ENCODE data around the gene KREMEN2.

Gene KREMEN2

DNA sequence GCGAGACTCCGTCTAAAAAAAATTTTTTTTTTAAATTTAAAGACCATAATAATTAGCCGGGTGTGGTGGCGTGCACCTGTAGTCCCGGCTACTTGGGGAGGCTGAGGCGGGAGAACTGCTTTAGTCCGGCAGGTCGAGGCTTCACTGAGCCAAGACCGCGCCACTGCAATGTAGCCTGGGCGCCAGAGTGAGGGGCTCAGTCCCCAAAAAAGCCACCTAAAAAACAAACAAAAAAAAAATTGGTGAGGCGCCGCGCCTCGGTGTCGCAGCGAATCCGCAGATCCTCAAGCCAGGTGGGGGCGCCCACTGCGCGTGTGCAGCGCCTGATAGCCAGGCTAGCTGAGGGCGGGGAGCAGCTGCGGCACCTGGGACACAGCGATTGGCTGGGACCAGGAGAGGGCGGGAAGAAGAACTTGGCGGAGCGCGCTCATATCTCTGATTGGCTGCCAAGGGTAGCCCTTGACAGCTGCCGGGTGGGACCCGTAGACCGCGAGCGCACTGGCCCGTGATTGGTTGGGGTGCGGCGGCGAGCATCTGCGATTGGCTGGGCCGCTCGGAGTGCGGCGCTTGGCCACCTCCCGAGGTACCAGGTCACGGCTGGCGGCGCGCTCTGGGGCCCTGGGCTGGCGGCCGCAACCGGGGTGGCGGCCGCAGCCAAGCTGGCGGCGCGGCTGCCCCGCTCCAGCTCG, 39.7 kb downstream of the KREMEN2 start:
- DNase-seq (ENCODE audit: low spot score), result peak; percentile 99

DNA sequence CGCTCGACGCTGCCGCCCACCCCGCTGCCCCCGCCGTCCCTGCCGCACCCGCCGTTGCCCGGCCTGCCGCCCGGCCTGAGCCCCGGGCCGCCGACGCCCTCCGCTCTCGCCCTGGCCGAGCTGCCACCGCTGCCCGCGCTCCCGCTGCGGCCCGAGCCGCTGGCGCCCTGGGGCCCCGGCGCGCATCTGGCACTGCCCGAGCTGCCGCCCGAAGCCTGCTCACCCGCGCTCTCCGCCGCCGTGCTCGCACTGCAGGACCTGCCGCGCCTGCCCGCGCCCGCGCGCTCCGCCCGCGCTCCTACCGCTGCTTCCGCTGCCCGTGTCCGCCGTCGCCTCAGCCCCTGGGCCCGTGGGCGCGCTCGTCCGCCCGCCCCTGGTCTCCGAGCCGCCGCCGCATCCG, 40.2 kb downstream of the KREMEN2 start:
- no peak for DNase-seq (ENCODE audit: low spot score)

DNA sequence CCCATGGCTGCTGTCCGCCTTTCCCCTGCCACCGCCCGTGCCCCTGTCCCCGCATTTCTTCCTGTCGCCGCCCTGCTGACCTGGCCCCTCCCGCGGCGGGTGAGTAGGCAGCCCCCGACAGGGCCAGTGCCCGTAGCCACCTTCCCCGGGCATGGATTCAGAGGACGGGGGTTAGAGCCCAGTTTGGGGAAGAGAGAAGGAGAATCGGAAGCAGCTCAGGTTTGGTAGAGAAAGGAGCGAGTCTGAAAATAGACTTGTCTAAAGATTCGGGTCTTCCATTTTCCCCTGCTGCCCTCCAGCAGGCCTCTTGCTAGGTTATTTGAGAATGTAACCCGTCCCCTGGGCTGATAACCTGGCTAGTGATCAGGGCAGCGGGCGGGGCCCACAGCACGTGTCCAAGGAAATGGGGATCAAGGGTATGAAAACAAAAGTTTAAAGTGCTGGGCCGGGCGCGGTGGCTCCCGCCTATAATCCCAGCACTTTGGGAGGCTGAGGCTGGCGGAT, 40.8 kb downstream of the KREMEN2 start:
- DNase-seq (ENCODE audit: low spot score), result no peak

DNA sequence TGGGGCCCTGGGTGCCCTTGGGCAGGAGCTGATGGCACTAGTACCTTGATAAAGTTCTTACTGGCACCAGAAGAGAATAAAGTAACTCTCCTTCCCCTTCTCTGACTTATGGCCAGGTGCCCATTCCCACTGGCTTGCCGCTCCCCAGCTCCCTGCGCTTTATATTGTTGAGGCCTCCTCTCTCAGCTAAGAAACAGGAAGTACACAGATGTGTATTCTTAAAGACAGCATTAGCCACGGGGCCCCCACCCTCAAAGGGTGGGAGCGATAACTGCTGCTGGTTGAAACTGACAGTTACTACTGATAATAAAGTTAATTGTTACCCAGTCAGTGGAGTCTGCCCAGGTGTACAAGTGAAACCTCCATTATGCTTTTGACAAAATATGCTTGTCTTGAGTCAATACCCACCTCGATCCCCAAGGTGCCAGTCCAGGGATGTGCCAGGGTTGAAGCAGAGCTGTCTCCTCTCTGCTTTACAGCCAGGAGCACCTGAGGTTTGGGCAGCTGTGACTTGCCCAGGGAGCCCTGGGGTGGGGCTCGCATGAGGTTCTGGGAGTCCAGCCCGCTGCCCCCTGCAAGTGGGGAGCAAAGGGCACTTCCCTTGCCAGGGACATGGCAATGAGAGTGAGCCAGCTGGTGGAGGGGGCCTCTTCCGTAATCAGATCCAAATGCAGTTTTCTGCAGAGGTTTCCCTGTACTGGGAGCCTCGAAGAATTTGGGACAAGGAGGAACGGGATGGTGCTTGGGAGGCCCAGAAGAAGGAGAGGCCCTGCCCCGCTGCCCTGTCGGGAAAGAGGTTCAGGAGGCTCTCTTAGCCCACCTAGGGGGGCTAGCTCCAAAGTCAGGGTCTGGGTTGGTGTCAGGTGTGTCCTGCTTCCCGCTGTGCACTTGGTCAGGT, 43.2 kb downstream of the KREMEN2 start:
- no peak for DNase-seq (ENCODE audit: low spot score)

DNA sequence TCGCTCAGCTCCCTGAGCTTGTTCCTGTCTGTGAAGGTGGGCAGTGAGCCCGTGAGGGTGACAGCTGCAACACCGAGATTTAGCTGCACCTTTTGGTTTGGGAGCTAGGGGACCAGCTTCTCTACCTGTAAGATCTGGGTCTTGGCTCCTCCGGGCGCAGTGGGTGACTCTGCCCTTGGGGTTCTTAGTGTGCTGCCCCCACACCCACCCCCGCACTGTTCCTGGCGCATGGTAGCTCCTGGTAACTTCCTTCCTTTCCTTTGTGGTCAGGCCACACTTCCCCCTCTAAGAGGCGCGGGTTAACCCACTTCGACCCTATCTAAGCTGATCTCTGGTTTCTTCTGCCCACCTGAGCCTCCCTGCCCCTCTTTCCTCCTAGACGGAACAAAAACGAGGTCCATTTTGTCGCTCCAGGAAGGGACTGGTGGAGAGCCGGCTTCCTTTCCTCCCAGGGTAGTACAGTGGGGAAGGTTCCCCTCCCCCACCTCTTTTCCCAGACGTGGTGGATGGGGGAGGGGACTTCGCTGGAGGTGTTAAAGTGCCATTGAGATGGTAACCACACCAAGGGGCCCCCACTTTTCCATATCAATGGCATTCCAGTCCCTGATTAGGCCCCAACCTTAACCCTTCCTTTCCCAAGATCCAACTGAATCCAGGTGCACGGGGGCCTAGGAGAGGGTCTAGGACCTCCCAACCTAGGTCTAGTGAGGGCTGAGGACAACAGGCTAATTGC, 44.0 kb downstream of the KREMEN2 start:
- no peak for DNase-seq (ENCODE audit: low spot score)

DNA sequence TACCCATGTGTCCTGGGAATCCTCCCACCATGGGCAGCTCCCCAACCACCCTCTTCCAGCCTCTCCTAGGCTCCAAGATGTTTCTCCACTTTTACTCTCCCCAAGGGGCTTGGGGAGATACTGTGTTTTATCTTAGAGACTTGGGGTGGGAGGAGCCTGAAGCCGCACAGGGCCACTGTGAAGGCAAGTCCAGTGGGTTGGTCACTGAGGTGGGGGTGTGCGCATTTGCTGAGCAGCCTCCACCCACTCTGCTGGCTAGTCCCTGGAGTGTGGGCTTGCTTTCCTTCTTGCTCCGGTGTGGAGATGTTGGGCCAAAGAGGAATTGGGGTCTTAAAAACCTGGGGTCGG, 44.6 kb downstream of the KREMEN2 start:
- DNase-seq (ENCODE audit: low spot score), result no peak

DNA sequence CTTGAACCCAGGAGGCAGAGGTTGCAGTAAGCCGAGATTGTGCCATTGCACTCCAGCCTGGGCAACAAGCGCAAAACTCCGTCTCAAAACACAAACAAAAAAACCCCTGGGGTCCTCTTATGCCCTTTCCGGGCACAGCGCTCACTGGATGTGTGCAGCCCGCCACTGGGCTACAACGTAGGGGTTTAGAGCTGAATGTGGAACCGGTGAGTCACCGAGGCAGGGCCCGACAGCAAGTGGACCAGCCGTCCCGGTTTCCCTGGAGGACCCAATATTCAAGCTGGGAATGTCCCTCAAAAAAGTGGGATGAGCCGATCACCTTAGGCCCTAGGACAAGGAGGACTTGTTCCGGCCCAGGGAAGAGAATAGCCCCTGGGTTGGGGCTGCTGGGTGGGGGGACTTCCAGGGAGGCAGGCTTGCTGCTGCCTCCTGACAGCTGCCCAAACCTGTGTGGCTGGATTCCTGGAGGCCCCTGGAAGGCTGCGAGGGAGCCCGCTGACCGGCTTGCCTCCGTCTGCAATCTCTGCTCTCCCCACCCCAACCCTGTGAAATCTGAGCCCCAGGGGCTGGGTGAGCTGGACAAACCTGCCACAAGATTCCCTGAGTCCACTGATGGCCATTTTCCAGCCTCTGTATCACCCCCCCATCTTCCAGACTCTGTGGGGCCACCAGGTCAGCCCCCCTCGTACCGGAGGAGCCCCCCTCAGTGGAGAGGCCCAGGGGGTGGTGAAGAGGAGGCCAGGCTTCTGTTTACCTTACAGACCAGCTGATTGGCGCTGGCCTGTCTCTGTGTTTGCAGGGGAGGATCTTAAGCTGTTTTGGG, 45.7 kb downstream of the KREMEN2 start:
- DNase-seq (ENCODE audit: low spot score), result no peak

DNA sequence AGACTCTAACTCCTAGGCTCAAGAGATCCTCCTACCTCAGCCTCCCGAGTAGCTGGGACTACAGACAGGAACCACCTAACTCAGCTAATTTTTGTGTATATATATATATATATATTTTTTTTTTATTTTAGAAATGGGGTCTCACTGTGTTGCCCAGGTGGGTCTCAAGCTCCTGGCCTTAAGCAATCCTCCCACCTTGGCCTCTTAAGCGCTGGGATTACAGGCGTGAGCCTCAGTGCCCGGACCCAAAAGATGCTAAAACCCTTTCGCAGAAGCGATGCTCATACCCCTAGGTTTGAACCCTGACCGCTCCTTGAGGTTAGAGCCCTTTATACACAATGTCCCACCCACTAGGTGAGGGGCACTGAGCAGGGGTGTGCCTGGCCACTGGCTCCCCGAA, 46.4 kb downstream of the KREMEN2 start:
- no peak for DNase-seq (ENCODE audit: low spot score)

DNA sequence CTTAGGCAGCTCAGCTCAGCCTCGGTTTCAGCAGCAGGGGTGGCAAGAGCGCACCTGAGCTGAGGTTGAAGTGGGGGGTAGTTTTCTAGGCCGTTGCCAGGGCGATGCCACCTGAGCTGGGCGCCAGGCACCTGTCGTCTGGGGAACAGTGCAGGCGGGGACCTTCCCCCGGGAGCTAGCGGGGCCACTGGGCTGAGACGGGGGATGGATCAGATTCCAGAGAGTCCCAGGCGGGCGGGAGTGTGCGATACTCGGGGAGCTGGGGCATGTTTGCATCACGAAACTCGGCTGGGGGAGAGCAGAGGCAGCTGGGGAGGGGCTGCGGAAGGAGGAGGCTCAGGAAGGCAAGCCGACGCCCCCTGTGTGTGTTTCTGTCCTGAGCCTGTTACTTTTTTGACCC, 48.2 kb downstream of the KREMEN2 start:
- no peak for DNase-seq (ENCODE audit: low spot score)

DNA sequence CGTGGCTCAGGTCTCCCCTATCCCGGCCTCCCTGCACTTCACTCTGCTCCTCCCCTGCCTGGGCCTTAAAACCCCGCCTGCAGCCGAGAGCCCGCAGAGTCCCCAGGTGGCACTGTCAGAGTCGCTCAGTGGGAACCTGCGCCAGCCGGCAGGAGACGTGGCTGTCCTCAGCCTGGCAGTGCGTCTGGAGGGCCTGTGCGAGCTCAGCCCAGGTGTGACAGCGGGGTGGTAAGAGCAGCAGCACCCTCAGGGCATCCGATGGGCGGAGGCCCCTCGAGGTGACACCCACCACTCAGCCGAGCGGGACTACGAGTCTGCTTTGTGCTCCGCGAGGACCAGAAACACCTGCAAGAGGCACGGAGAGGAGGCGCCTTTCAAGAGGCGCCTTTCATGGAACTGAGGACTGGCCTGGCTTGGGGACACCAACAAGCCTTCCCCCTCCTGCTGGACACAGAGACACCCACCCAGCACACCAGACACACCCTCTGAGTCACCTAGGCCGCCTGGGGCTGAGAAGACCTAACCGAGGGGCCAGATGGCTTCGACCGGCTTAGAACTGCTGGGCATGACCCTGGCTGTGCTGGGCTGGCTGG, 48.8 kb downstream of the KREMEN2 start, which contains the start of gene CLDN9:
Gene CLDN9 (plus strand): TSS at position 96 of the 593 bp plus-strand sequence. CDS start 440 bp downstream, at position 536.
- no peak for DNase-seq (ENCODE audit: low spot score)

DNA sequence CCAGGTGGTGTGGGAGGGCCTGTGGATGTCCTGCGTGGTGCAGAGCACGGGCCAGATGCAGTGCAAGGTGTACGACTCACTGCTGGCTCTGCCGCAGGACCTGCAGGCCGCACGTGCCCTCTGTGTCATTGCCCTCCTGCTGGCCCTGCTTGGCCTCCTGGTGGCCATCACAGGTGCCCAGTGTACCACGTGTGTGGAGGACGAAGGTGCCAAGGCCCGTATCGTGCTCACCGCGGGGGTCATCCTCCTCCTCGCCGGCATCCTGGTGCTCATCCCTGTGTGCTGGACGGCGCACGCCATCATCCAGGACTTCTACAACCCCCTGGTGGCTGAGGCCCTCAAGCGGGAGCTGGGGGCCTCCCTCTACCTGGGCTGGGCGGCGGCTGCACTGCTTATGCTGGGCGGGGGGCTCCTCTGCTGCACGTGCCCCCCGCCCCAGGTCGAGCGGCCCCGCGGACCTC, 49.4 kb downstream of the KREMEN2 start:
- DNase-seq (ENCODE audit: low spot score), result no peak

DNA sequence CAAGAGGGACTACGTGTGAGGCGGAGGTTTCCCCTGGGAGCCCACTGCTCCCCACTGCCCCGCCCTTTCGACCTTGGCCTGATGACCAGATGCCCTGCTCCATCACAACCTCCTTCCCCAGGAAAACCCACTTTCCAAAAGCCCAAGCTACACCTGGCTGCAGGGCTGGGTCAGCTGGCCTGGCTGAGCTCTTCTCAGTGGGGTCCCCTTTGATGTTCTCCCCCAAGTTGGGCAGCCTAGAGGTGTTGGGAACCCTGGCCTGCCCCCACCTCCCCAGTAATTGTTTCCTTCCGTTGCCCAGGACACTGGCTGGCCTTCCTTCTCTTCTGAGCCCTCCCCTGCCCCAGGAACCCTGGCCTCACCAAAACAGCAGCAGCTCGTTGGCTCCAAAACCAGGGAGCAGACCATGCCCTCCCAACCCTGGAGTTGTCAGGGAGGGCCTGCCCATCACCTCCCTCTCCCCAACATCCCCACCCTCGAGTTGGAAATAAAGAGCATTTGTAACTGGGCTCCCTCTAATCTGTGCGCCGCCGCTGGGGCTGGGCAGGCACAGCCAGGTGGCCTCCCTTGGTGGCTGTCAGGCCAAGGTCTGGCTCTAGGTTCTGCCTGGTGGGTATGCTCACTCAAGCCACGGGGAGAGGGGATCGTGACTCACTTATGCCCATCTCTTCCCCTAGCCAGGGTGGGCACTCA, 50.1 kb downstream of the KREMEN2 start:
- DNase-seq (ENCODE audit: low spot score), result no peak

DNA sequence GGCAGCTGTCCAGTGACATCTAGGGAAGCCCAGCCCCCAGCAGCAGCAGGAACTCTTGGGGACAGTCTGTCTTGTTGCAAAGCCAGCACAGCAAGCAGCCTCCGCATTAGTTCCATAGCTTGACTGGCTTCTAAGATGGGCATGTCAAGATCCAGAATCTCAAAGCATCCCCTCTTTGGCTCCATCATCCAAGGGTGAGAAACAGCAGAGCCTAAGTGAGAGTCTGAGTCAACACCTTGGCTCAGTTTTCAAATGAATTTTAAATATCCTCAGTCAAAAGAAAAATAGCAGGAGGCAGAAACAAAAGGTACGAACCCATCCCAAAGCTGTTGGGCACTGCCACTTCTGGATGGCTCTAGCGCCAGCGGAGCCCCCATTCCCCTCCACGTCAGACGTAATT, 50.9 kb downstream of the KREMEN2 start:
- DNase-seq (ENCODE audit: low spot score), result no peak

DNA sequence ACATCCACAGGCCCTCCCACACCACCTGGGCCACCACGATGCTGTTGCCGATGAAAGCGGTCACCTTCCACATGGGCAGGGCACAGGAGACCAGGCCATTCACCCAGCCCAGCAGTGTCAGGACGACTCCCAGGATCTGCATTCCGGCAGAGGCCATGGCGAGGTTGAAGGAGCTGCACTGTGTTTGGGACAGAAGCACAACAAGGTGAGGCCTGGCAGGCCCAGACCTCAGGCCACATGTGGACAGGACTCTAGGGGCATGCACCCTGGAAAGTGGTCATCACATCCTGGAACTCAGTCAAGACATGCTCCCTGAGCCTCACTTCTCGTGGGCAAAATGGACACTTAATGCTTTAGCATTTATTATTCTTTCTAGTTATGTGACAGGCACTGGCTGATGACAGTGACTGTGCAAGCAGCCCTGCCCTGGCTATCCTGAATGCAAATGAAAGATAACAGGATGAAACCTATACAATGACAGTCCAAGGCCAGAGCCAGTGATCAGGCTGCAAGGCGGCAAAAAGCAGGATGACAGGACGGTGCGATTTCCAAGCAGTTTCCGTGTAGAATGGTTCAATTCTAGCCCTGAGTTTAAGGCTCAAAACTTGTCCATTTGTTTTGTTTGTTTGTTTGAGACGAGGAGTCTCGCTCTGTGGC, 51.9 kb downstream of the KREMEN2 start:
- no peak for DNase-seq (ENCODE audit: low spot score)

DNA sequence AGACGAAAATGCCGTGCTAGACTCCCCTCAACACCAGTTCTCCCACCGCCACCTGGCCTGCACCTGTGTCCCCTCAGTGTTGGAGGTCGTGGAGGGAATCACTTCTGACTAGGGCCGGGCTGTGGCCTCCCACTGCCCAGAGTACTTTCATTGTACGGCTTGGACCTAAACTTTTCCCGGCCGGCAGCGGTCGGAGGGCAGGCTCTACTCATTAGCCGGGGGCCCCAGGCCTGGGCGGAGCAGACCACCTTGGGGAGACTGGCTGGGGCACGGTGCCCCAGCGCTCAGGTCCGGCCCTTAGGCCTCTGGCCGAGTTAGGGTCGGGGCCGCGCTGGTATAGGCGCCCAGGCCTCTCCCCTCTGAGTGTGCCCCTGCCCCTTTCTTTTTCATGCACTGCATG, 53.3 kb downstream of the KREMEN2 start:
- DNase-seq (ENCODE audit: low spot score), result no peak
